SIG-M5 (cell line): Measurements from ENCODE around the gene BCL7C.
"Not testable (repeated sequence)": the region's sequence is repeated elsewhere in the genome, so short reads cannot be mapped to it uniquely, and the experiment has no call there.

Experiments
- DNase-seq: peaks from one replicate; lab custom pipeline; 2025; lab: John Stamatoyannopoulos, UW

BCL7C gene

DNA sequence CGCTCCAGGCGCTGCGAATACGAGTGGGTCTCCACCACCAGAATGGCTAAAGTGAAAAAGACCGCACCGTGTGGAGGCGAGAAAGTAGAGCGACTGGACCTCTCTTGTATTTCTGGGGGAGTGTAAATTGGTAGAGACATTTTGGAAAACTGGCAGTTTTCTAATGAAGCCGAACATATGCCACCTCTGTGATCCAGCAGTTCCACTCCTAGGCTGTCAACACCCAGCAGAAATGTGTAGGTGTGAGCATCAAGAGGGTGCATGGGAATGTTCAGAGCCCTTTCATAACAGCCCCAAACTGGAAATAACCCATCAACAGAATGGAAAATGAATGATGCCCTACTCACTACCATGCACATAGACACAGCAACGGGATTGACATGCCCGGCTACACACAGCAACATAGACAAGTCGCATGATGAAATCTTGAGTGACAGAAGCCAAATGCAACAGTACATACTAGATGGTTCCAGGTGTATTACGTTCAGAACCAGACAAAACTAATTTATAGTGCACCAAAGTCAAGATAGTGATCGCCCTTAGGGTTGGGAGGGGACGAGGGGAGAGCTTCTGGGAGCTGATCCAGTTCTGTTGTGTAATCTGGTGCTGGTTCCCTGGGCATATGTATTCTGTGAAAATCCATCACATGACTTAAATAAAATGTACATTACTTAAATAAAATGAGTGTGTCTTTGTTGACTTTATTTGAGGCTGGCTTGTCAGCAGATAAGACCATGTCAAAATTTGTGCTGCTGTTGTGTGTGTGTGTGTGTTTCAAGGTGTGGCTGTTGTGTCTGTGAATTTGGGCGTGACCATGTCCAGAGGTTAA lies 877 bp upstream of the BCL7C start:
- DNase-seq = no peak

- DNase-seq = no peak
Observed at GRCh38 chr16:30893417-30893743, 497 bp downstream of the BCL7C start.

DNA sequence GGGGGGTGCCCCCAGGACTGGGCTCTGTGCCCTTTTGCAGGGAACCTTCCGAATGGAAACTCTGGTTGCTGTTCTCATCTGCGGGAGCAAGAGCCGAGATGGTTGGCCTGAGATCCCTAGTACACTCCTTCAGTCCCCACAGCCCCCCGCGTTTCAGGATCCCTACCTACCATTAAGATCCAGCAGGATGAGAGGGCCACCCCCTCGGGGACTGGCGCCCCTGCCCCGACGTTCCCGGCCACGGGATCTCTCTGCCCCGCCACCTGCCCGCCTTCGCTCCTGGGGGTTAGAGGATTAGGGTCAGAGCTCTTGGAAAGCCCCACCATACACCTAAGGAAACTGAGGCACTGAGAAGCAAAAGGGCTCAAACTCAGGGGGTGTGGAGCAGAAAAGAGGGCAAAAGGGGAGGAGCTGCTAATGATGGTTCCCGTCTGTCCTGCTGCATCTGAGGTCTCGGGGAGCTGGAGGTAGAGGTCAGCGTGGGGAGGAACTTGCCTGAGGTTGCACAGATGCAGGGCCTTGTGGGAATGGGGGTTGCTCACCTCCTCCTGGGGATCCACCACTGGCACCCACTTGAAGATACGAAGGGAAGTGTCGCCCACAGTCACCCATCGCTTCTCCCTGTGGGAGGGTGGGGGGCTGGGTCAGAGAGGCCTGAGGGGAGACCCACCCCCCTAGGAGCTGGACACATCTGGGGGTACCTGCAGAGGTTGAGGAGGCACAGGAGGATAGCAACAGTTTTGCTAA lies 1.0 kb downstream of the BCL7C start:
- no peak for DNase-seq

GRCh38 chr16:30891043-30891823 lies 2.6 kb downstream of the BCL7C start:
- DNase-seq = not testable (repeated sequence)

DNA sequence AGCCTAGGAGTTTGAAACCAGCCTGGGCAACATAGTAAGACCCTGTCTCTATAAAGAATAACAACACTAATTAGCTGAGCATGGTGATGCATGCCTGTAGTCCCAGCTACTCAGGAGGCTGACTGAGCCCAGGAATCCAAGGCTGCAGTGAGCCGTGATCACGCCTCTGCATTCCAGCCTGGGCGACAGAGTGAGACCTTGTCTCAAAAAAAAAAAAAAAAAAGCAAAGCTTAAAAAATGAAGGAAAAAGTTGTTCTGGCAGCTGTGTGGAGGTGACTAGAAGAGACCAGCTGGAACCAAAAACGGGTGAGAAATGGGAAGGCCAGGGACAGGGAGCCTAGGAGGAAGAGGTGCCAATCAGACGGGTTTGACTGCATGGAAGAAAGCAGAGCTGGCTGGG lies 4.2 kb downstream of the BCL7C start:
- no peak for DNase-seq

GRCh38 chr16:30888856-30889499 lies 4.9 kb downstream of the BCL7C start:
- no peak for DNase-seq

DNA sequence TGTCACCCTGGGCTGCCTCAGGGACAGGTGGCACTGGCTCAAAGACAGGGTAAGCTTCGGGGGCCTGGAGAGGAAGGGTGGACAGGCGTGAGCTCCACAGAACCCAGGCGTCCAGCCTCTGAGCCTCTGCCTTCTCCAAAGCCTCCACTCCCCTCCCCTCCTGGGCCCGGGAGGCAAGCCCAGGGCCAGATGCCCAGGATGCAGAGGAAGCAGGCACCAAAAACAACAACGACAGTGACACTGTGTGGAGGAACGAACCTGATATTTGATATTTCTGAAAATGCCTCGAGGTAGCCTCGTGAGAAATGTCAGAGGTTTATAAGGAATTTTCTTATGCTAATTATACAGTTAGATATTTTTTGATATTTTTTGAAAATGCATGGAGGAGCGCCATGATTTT lies 6.0 kb downstream of the BCL7C start:
- no peak for DNase-seq

- DNase-seq = no peak
Observed at GRCh38 chr16:30886145-30886544, 7.7 kb downstream of the BCL7C start.

GRCh38 chr16:30885196-30885595 lies 8.7 kb downstream of the BCL7C start:
- no peak for DNase-seq

GRCh38 chr16:30884760-30885159 lies 9.1 kb downstream of the BCL7C start:
- DNase-seq = no peak

GRCh38 chr16:30882429-30883310 lies 11.2 kb downstream of the BCL7C start:
- no peak for DNase-seq

DNA sequence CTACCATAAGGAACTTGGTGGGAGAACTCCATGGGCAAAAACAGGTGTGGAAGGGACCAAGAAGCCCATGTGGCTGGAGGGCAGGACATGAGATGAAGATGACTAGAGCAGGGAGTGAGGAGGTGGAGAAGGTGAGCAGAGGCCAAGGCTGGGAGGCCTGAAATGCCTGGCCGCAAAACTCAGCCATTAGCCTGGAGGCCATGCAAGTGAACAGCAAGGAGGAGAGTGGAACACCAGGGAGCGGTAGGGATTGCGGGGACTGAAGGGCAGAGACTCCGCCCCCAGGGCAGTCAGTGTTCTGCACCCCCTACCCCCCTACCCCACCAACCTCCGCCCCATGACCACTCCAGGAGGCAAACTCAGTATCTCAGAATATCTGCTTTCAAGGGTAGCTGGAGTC lies 17.0 kb downstream of the BCL7C start:
- no peak for DNase-seq

DNA sequence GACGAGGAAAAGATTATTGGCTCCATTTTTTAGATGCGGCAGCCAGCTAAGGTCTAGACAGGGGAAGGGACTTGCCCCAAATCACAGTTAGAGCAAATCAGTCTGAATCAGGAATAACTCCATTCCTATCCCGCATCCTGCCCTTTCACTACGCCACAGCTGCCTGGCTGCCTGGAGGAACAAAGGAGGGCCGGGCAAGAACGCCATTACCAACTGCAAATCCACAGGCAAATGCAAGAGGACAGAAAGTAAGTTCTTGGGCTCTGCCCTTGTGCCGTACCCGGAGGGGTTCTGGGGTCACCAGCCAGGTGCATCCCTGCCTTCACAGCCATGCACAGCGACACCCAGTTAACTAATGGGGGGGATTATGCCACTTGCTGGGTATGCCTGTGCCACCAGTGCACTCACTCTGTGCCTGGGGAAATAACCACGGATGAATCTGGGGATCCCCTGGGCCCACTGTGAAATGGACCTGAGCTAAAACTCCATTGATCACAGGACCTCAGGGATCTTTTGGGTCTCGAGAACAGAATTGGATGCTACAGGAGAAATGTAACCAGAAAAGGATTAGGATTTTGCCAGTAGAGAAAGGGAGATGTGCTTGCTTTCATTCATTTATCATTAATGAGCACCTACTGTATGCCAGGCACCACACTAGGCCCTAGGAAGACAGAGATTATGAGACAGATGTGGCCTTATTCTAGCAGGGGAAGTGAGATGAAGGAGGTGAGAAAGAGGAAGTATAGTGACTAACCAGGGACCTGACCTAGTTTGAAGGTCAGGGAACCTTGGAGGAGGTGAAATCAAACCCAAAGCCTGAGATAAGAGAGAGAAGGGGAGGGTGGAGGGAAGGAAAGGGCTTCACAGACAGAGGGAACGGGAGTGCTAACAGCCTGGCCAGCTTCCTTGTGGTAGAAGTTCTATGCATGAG lies 17.7 kb downstream of the BCL7C start:
- peak; percentile 37 for DNase-seq

DNA sequence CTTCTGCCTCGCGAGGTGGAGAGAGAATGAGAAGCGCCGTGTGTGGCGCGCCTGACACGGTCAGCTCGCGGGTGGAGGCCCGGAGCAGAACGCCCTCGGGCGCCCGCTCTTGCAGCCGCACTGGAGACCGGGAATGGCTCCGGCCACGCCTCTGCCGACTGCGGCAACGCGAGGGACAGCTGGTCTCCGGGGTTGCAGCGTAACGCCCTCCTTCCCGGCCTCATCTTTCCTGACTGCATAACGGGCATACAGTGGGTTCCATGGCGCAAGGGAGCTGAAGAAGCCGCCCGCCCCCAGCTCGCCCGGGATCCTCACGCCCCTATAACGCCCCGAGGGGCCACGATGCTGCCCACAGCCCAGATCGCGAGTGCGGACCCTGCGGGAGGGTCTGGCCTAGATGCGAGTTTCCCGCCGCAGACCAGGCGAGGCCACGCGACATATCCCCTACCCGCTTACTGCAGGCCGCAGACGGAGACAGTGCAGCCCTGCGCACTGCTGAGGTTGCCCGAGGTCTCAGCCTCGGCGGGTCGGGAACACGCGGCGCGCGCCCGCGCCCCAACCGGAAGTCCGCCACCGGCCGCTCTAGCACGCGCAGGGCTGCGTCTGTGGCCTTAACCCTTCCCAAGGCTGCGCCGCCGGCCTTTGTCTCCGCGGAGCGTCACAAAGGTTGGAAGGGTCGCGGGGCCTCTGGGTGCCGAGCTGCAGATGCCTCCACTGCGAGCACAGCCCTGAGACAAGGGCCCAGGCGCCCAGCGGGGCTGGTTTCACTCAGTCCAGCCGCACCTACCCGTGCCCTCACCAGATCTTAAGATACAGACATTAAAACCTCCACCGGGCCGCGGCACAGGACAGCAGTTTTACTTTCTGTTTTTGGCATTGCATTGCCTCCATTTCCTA lies 18.8 kb downstream of the BCL7C start:
- no peak for DNase-seq

GRCh38 chr16:30874244-30874820 lies 19.5 kb downstream of the BCL7C start:
- no peak for DNase-seq

DNA sequence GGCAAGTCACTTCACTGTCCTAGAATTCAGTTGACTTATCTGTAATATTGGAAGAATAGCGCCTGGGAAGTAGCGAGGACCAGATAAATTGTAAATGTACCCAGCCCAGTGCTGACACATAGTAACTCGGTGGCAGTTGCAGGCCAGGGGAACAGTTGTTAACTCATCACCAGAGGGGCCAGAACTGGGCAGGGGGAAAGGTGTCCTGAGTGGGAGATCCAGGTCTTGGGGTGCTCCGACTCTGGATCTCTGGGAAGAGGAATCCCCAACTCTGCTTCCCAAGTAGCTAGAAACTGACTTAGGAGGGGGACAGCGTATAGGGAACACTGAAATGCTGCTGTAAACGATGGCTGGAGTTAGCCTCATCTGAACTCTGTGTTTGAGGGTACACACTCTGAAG lies 23.0 kb downstream of the BCL7C start:
- DNase-seq = no peak

DNA sequence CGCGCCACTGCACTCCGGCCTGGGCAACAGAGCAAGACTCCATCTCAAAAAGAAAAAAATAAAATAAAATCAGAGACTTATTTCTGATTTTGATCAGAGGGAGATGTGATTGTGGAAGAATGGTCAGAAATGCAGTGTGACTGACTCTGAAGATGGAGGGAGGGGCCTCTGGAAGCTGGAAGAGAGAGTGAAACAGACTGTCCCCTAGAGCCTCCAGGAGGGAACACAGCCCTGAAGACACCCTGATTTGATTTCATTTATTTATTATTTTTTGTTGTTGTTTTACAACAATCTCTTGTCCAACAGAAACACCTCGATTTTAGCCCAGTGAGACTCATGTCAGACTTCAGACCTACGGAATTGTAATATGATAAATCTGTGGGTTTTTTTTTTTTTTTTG lies 26.1 kb downstream of the BCL7C start:
- no peak for DNase-seq

DNA sequence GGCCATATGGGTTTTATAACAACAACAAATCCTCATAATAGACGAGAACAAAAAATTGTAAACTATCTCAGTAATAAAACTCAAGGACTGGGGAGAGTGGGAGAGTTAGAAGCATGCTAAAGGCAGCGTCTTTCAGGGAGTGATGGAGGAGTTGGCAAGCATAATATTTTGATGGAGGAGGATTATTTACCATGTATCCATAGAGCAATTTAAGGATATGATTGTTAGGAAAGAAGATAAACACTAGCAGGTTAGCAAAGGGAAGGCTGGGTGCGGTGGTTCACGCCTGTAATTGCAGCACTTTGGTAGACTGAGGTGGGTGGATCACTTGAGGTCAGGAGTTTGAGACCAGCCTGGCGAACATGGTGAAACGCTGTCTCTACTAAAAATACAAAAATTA lies 27.8 kb downstream of the BCL7C start:
- DNase-seq = no peak

DNA sequence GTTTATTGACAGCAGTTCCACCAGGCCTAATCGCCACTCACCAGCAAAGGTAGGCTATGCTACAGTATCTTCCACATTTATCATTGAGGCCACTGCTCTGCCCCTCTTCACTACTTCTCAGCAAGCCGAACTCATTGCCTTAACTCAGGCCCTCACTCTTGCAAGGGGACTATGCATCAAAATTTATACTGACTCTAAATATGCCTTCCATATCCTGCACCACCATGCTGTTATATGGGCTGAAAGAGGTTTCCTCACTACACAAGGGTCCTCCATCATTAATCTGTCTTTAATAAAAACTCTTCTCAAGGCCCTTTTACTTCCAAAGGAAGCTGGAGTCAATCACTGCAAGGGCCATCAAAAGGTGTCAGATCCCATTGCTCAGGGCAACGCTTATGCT lies 30.7 kb downstream of the BCL7C start:
- DNase-seq = not testable (repeated sequence)
